Adrenal gland (tissue), 12 donors: ENCODE measurements around the gene SLC20A1. TPM values are rescaled to one million over a fixed set of nuclear protein-coding genes. Genes with fewer than 3 reads are reported as not detected.

Source experiments
- DNase-seq, 7 donors: peaks; one replicate each; pipeline ENCODE4 v3.0.0-alpha.2; 2019 to 2020
- H3K27ac ChIP-seq, 5 donors: fragments of 200-600 bp; sonication (generic) in 4 of 5; 1 replicate in 3 of 5; 2 replicates in 2 of 5; pipeline versions ENCODE4 v1.5.1 to v1.8.0; 2016 to 2020; ENCODE audit warnings: mild to moderate bottlenecking in 1 of 5
- H3K27me3 ChIP-seq: fragments of 200-600 bp; 2 replicates; pipeline ENCODE4 v1.8.0; 2021
- H3K36me3 ChIP-seq, 2 donors: fragments of 200-600 bp; replicated peaks in 1 of 2; 1 replicate in 1 of 2; 2 replicates in 1 of 2; pipeline versions ENCODE4 v1.5.1 to v1.8.0; 2018 to 2022
- H3K4me1 ChIP-seq, 2 donors: fragments of 200-600 bp; replicated peaks in 1 of 2; 1 replicate in 1 of 2; 2 replicates in 1 of 2; pipeline versions ENCODE4 v1.5.1 to v1.8.0; 2018 to 2021
- H3K4me3 ChIP-seq, 4 donors: fragments of 200-600 bp; sonication (generic) in 3 of 4; one replicate each; pipeline ENCODE4 v1.5.1; 2016 to 2018
- H3K9me3 ChIP-seq, 3 donors: fragments of 200-600 bp; sonication (generic) in 1 of 3; replicated peaks in 1 of 3; 1 replicate in 2 of 3; 2 replicates in 1 of 3; pipeline versions ENCODE4 v1.5.1 to v1.8.0; 2016 to 2021
- POLR2A ChIP-seq, 2 donors: fragments of 450-650 bp; IDR thresholded peaks; one replicate each; pipeline ENCODE4 v1.6.1; 2017; ENCODE audit warnings: antibody characterized with exemption in 2 of 2, mild to moderate bottlenecking in 2 of 2, moderate library complexity in 1 of 2
- WGBS, 4 donors: extraction: QIAGEN DNeasy Blood & Tissue Kit in 2 of 4; methylation state at CpG; one replicate each; pipeline versions ENCODE4 v1.1.5 to v1.1.7; 2013 to 2017; 5-methylcytosine and 5-hydroxymethylcytosine counted together
- intact Hi-C, 2 donors: fragments of 100-400 bp; cut with DNase I; formaldehyde crosslinking; loops; one replicate each; pipeline versions ENCODE4 v1.14.1 to v1.15.0; 2022 to 2023
- polyA plus RNA-seq, 3 donors: library from polyadenylated mRNA; stranded (reverse); fragments of 200-250 nt in 2 of 3; fragments of 350-450 nt in 1 of 3; fragmentation: Illumina TruSeq in 1 of 3; extraction: RNeasy Lipid Tissue Mini Kit (QIAGEN cat#74804) in 1 of 3; gene quantifications; one replicate each; pipeline ENCODE4 v1.2.3, GENCODE V29; 2013 to 2014
- total RNA-seq, 9 donors: library from RNA; depleted of rRNA in 4 of 9; stranded (reverse); fragments of >200 nt in 4 of 9; fragments of 120-200 nt in 1 of 9; fragmentation: NEBNext Ultra II Directional in 1 of 9; extraction: Animal tissue kit (Norgen Biotek cat#: 25700) in 1 of 9; gene quantifications; one replicate each; pipeline versions ENCODE4 v1.1.0 to v1.2.4, GENCODE V29; 2013 to 2023
- TF ChIP-seq, protein P1 (sequence below), 6 experiments: fragments of 450-650 bp in 4 of 6; fragments of 200-600 bp in 2 of 6; sonication (generic) in 1 of 6; IDR thresholded peaks; 1 replicate in 5 of 6; 2 replicates in 1 of 6; pipeline versions ENCODE4 v1.5.1 to v1.8.0; 2016 to 2021; ENCODE audit warnings: antibody characterized with exemption in 6 of 6, mild to moderate bottlenecking in 2 of 6, moderate library complexity in 1 of 6
- donor health status: healthy with polysubstance abuse.
- donor health status: Bipolar disorder and iron deficiency.
- donor health status: DM: yes; HTN: yes; CAD: no.
- donor health status: DM: no; HTN: no; CAD: no.
- donor health status: DM: no; HTN: no; CAD: no.
- donor health status: DM: yes; HTN: yes; CAD: no.

Gene SLC20A1
- total and polyA plus RNA-seq, 12 donors: 6.9 to 28.1 (median 21.5) TPM

DNA sequence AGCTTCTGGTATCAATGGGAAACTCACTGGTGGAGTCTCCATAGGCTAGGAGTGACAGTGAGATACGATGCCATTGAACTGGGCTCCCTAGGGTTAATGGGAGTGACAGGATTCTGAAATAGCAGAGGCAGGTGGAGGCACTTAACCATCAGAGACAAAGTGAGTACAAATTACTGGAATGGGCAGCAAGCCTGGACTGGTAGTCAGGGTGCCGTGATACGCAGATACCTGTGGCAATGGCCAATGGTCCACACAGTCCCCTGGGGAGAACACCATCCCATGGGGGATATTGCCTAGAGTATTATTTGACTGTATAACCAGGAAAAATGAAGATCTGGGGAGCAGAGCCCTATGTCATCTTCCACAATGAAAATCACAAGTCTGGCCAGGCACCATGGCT is 44.0 kb upstream of the SLC20A1 start:
- no peaks in the 10 kb centered on the region for H3K4me1 ChIP-seq
- intact Hi-C loops: loop anchor here (2.0 kb wide), 1 partner anchor 125 kb away; no protein-coding TSS in a partner anchor
- H3K36me3 ChIP-seq: no peaks in the 10 kb centered on the region
- no peak overlapping the region for H3K27ac ChIP-seq
- no peaks in the 10 kb centered on the region for H3K27me3 ChIP-seq
- TF ChIP-seq, protein P1, sequence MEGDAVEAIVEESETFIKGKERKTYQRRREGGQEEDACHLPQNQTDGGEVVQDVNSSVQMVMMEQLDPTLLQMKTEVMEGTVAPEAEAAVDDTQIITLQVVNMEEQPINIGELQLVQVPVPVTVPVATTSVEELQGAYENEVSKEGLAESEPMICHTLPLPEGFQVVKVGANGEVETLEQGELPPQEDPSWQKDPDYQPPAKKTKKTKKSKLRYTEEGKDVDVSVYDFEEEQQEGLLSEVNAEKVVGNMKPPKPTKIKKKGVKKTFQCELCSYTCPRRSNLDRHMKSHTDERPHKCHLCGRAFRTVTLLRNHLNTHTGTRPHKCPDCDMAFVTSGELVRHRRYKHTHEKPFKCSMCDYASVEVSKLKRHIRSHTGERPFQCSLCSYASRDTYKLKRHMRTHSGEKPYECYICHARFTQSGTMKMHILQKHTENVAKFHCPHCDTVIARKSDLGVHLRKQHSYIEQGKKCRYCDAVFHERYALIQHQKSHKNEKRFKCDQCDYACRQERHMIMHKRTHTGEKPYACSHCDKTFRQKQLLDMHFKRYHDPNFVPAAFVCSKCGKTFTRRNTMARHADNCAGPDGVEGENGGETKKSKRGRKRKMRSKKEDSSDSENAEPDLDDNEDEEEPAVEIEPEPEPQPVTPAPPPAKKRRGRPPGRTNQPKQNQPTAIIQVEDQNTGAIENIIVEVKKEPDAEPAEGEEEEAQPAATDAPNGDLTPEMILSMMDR (IDR thresholded peaks at IDR 0.05): no peak
- TF ChIP-seq POLR2A (IDR thresholded peaks at IDR 0.05): no peak
- no peaks in the 10 kb centered on the region for H3K9me3 ChIP-seq
- DNase-seq: peak in 1 of 7 donors; percentile 18
- 80 to 95% (median 93%) methylated on average over 3 of the region's 3 CpGs for whole genome bisulfite sequencing, 4 donors
- H3K4me3 ChIP-seq: no peak overlapping the region

GRCh38 chr2:112602917-112603316 is 42.8 kb upstream of the SLC20A1 start:
- no peak overlapping the region for H3K4me3 ChIP-seq
- H3K9me3 ChIP-seq: no peaks in the 10 kb centered on the region
- intact Hi-C loops: no loop called here
- DNase-seq: no peak
- no peak overlapping the region for H3K27ac ChIP-seq
- no peaks in the 10 kb centered on the region for H3K36me3 ChIP-seq
- TF ChIP-seq, protein P1 (IDR thresholded peaks at IDR 0.05): no peak
- no peak for TF ChIP-seq POLR2A (IDR thresholded peaks at IDR 0.05)
- no peaks in the 10 kb centered on the region for H3K4me1 ChIP-seq
- H3K27me3 ChIP-seq: no peaks in the 10 kb centered on the region
- 84 to 98% (median 93%) methylated on average over 3 of the region's 3 CpGs for WGBS, 4 donors

- Histone ChIP-seq H3K27ac (no peak overlapping the region), H3K36me3 (no peaks in the 10 kb centered on the region), H3K4me3 (no peak overlapping the region), H3K9me3 (no peaks in the 10 kb centered on the region), H3K27me3 (no peaks in the 10 kb centered on the region), H3K4me1 (no peaks in the 10 kb centered on the region)
- intact Hi-C loops: no loop called here
- WGBS, 4 donors: 75 to 94% (median 86%) methylated on average over 2 of the region's 2 CpGs
- no peak for DNase-seq
- TF ChIP-seq, protein P1 (IDR thresholded peaks at IDR 0.05): no peak
- TF ChIP-seq POLR2A (IDR thresholded peaks at IDR 0.05): no peak
Observed at GRCh38 chr2:112603731-112604130, 42.0 kb upstream of the SLC20A1 start.

- H3K9me3 ChIP-seq: no peaks in the 10 kb centered on the region
- H3K27me3 ChIP-seq: no peaks in the 10 kb centered on the region
- H3K36me3 ChIP-seq: no peaks in the 10 kb centered on the region
- no peaks in the 10 kb centered on the region for H3K4me1 ChIP-seq
- no peak overlapping the region for H3K4me3 ChIP-seq
- intact Hi-C loops: no loop called here
- 77 to 85% (median 80%) methylated on average over 4 of the region's 4 CpGs for WGBS, 4 donors
- no peak for DNase-seq
- no peak for TF ChIP-seq POLR2A (IDR thresholded peaks at IDR 0.05)
- TF ChIP-seq, protein P1 (IDR thresholded peaks at IDR 0.05): no peak
- no peak overlapping the region for H3K27ac ChIP-seq
Observed at GRCh38 chr2:112604952-112605351, 40.8 kb upstream of the SLC20A1 start.
